GM21786 (cell line): ENCODE measurements around the gene TYK2.
A peak's percentile ranks its signal among the peaks of the same experiment; 100 is the strongest.
"Not testable (repeated sequence)": the region's sequence is repeated elsewhere in the genome, so short reads cannot be mapped to it uniquely, and the experiment has no call there.

Source experiments
- ATAC-seq: cut with Tn5 transposase; IDR thresholded peaks from one replicate; pipeline ENCODE4 v1.9.1; 2021; ENCODE audit not compliant: unreplicated experiment

TYK2 gene

GRCh38 chr19:10378124-10378523 lies 2.2 kb downstream of the TYK2 start:
- no peak for ATAC-seq

GRCh38 chr19:10377140-10377640 lies 3.2 kb downstream of the TYK2 start:
- not testable (repeated sequence) for ATAC-seq

GRCh38 chr19:10374931-10375330 lies 5.4 kb downstream of the TYK2 start:
- ATAC-seq = no peak

GRCh38 chr19:10372690-10373089 lies 7.7 kb downstream of the TYK2 start:
- ATAC-seq = no peak

- ATAC-seq = no peak
These were observed 12.1 kb downstream of the TYK2 start for GRCh38 chr19:10368101-10368803.

GRCh38 chr19:10366950-10367512 lies 13.3 kb downstream of the TYK2 start:
- ATAC-seq = not testable (repeated sequence)

- ATAC-seq = no peak
These were observed 14.9 kb downstream of the TYK2 start for GRCh38 chr19:10365518-10365917.

- ATAC-seq = no peak
These were observed 15.7 kb downstream of the TYK2 start for GRCh38 chr19:10364644-10365043.

GRCh38 chr19:10363789-10364281 lies 16.5 kb downstream of the TYK2 start:
- ATAC-seq = no peak

GRCh38 chr19:10362259-10362658 lies 18.1 kb downstream of the TYK2 start:
- ATAC-seq = no peak

- no peak for ATAC-seq
These were observed 18.8 kb downstream of the TYK2 start for GRCh38 chr19:10361569-10362011.

GRCh38 chr19:10356431-10356830 lies 23.9 kb downstream of the TYK2 start:
- ATAC-seq = no peak

- no peak for ATAC-seq
These were observed 26.5 kb downstream of the TYK2 start for GRCh38 chr19:10353793-10354391.

GRCh38 chr19:10352764-10353671 lies 27.4 kb downstream of the TYK2 start:
- ATAC-seq = no peak

GRCh38 chr19:10346509-10346908 lies 33.9 kb downstream of the TYK2 start:
- no peak for ATAC-seq

GRCh38 chr19:10344780-10345179 lies 35.6 kb downstream of the TYK2 start:
- ATAC-seq = no peak

- no peak for ATAC-seq
These were observed 36.9 kb downstream of the TYK2 start for GRCh38 chr19:10343495-10343894.

- no peak for ATAC-seq
These were observed 40.4 kb downstream of the TYK2 start for GRCh38 chr19:10339977-10340376.

GRCh38 chr19:10339380-10339960 lies 40.9 kb downstream of the TYK2 start, which contains the start of gene ICAM3:
TSS of gene ICAM3 (minus strand) at chr19:10339624. CDS start at chr19:10339614, 10 bp downstream.
- peak; percentile 79 for ATAC-seq

- no peak for ATAC-seq
These were observed 41.4 kb downstream of the TYK2 start for GRCh38 chr19:10338940-10339339.
